ENCODE results near the gene ANKRD34A. TPM values are rescaled to one million over a fixed set of nuclear protein-coding genes. Genes with fewer than 3 reads are reported as not detected.

The ANKRD34A gene
- total and polyA plus RNA-seq, 2 of the 4 experiments (the other 2 are of a cell fraction), result 0.90 to 1.9 TPM

GRCh38 chr1:145985129-145985501, 20.7 kb upstream of the ANKRD34A start:
- Histone ChIP-seq H4K5ac (ENCODE audit: low read depth, low read length) (peak overlapping the region; percentile 83), H3K56ac (ENCODE audit: extremely low read depth, insufficient read depth, low read length) (peak overlapping the region; percentile 47; the same call in 1 of the 2 replicates), H4K91ac (ENCODE audit: insufficient read depth, low read depth, low read length) (peak overlapping the region; percentile 89), H3K4me3 (ENCODE audit: insufficient read depth, low read depth, low read length) (no peak overlapping the region), H4K8ac (ENCODE audit: low read depth in 2 of 2, low read length in 2 of 2) (peak overlapping the region; percentile 91 to 95), H3K14ac (replicated peaks; ENCODE audit: low read depth, low read length) (peak overlapping the region; percentile 93), H2AFZ (replicated peaks; ENCODE audit: low read length, poor library complexity) (peak overlapping the region; percentile 75), H3K9me1 (ENCODE audit: insufficient read depth, low read length) (peaks cover 13% of the 10 kb centered on the region), H2BK15ac (ENCODE audit: low read depth, low read length) (peak overlapping the region; percentile 83; the same call in 2 of the 3 replicates), H3K27ac (ENCODE audit: insufficient read depth, low read length) (peak overlapping the region; percentile 65), H3K4ac (ENCODE audit: low read depth, low read length) (peak overlapping the region; percentile 94), H4K20me1 (ENCODE audit: insufficient read depth, low read length) (no peaks in the 10 kb centered on the region), H3K23ac (ENCODE audit: low read depth, low read length) (peak overlapping the region; percentile 78), H3K18ac (ENCODE audit: low read depth, low read length) (peak overlapping the region; percentile 75), H2BK5ac (ENCODE audit: low read depth, low read length, poor library complexity, severe bottlenecking) (peak overlapping the region; percentile 61), H3K79me1 (ENCODE audit: low read depth in 1 of 2, low read length in 2 of 2) (peaks cover 4 to 5% of the 10 kb centered on the region in 2 experiments; a peak in 2 of 4 replicates), H2AK9ac (replicated peaks; ENCODE audit: low read depth, low read length, poor library complexity) (peak overlapping the region; percentile 65), H3K27me3 (ENCODE audit: control insufficient read depth, insufficient read depth, low read length) (no peaks in the 10 kb centered on the region), H2BK20ac (ENCODE audit: low read depth, low read length) (peak overlapping the region; percentile 80), H3K9me3 (ENCODE audit: control insufficient read depth, insufficient read depth, low read length) (no peaks in the 10 kb centered on the region), H2AK5ac (ENCODE audit: low read depth, low read length) (peak overlapping the region; percentile 60), H2BK120ac (ENCODE audit: low read depth, low read length) (peak overlapping the region; percentile 94), H3K4me1 (ENCODE audit: control insufficient read depth, insufficient read depth, low read length) (peaks cover 13% of the 10 kb centered on the region), H3K4me2 (ENCODE audit: low read depth, low read length) (0 out of 2 replicates have a peak overlapping the region, but pooled peaks have one; percentile 7), H3K36me3 (ENCODE audit: control insufficient read depth, insufficient read depth, low read length) (no peaks in the 10 kb centered on the region), H3K9ac (ENCODE audit: low read depth, low read length) (no peak overlapping the region; the same call in 1 of the 2 replicates)
- TF ChIP-seq MAZ (IDR thresholded peaks at IDR 0.05; ENCODE audit: borderline replicate concordance, low read depth, low read length) (no peak), POLR2A (IDR thresholded peaks at IDR 0.05; ENCODE audit: low read depth, low read length) (no peak), ELK1 (IDR thresholded peaks at IDR 0.05; ENCODE audit: borderline replicate concordance, low read depth, low read length) (no peak), NFE2L2 (IDR thresholded peaks at IDR 0.05; ENCODE audit: low read depth, low read length) (no peak), CTCF (conservative IDR thresholded peaks at IDR 0.05; ENCODE audit: low read depth, low read length) (no peak), MXI1 (IDR thresholded peaks at IDR 0.05; ENCODE audit: borderline replicate concordance, low read depth, low read length) (no peak), RFX5 (IDR thresholded peaks at IDR 0.05; ENCODE audit: low read depth, low read length) (no peak), RAD21 (IDR thresholded peaks at IDR 0.05; ENCODE audit: low read length) (no peak), FOS (IDR thresholded peaks at IDR 0.05; ENCODE audit: low read depth, low read length) (no peak), RCOR1 (IDR thresholded peaks at IDR 0.05; ENCODE audit: insufficient replicate concordance, low read length) (no peak), BHLHE40 (IDR thresholded peaks at IDR 0.05; ENCODE audit: low read depth, low read length) (no peak), CHD1 (IDR thresholded peaks at IDR 0.05; ENCODE audit: low read depth, low read length) (no peak), CEBPB (IDR thresholded peaks at IDR 0.05; ENCODE audit: low read depth, low read length) (no peak), MAFK (IDR thresholded peaks at IDR 0.05; ENCODE audit: low read depth, low read length) (no peak), USF2 (IDR thresholded peaks at IDR 0.05; ENCODE audit: low read depth, low read length) (no peak), SMC3 (IDR thresholded peaks at IDR 0.05; ENCODE audit: low read depth, low read length) (no peak)
- in situ Hi-C loops (cut with MboI; ENCODE audit: low sequenced_read_pairs), result no loop called here
- no peak for ATAC-seq (ENCODE audit: low read depth)
- no peak for DNase-seq
- intact Hi-C loops (cut with micrococcal nuclease), result no loop called here
- ChIA-PET POLR2A (ENCODE audit: unreplicated experiment) (no interaction called here), CTCF (interaction anchor here (1.2 kb wide), 1 partner anchor 8 kb away, joined by 3 read pairs; no protein-coding TSS in a partner anchor)
- dilution Hi-C loops (cut with HindIII; ENCODE audit: low sequenced_read_pairs, unreplicated experiment), result no loop called here
- no CpG with 5 or more reads among the region's 2 CpGs for WGBS, 2 experiments (ENCODE audit: extremely low coverage in 2 of 2, insufficient read length in 1 of 2)
- no TSS peak for BruUV-seq (replicated peaks)

Measured in IMR-90 (cell line).